ENCODE measurements around the gene CIDEB.

DNA sequence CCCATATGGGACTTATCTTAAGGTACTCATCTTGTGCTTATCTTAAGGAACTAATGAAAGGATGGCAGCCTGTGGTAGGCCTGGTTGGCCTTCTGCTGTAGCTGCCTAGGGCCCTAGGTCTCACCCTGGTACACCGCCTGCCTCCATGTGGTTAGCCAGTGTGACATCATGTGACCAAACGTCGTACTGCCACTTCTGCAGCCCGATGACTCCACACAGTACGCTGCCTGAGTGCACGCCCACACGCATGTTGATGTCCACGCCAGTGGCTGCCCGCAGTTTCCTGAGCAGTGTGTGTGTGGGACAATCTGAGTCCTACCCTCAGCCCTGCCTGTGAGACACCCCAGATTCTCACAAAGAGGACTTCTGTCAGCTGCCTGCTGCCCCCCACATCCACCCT lies 22.0 kb upstream of the CIDEB start:
- TF ChIP-seq, protein P1, sequence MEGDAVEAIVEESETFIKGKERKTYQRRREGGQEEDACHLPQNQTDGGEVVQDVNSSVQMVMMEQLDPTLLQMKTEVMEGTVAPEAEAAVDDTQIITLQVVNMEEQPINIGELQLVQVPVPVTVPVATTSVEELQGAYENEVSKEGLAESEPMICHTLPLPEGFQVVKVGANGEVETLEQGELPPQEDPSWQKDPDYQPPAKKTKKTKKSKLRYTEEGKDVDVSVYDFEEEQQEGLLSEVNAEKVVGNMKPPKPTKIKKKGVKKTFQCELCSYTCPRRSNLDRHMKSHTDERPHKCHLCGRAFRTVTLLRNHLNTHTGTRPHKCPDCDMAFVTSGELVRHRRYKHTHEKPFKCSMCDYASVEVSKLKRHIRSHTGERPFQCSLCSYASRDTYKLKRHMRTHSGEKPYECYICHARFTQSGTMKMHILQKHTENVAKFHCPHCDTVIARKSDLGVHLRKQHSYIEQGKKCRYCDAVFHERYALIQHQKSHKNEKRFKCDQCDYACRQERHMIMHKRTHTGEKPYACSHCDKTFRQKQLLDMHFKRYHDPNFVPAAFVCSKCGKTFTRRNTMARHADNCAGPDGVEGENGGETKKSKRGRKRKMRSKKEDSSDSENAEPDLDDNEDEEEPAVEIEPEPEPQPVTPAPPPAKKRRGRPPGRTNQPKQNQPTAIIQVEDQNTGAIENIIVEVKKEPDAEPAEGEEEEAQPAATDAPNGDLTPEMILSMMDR (IDR thresholded peaks at IDR 0.05): no peak
- TF ChIP-seq EP300 (IDR thresholded peaks at IDR 0.05; ENCODE audit: low read depth) (no peak), POLR2AphosphoS5 (IDR thresholded peaks at IDR 0.05) (no peak), POLR2A (IDR thresholded peaks at IDR 0.05) (no peak)
